ENCODE measurements around the gene MTHFD1L.

GRCh38 chr6:150925590-150925928 lies 60.1 kb downstream of the MTHFD1L start:
- no peak for TF ChIP-seq CTCF (conservative IDR thresholded peaks at IDR 0.05; ENCODE audit: low read length)
- no peak for TF ChIP-seq EZH2phosphoT487 (IDR thresholded peaks at IDR 0.05; ENCODE audit: borderline replicate concordance)
